ENCODE measurements around the gene REPS1.
A peak's percentile ranks its signal among the peaks of the same experiment; 100 is the strongest.

Gene REPS1

GRCh38 chr6:138926579-138926978, 61.5 kb downstream of the REPS1 start:
- DNase-seq: no peak

- no peak for DNase-seq
Observed at GRCh38 chr6:138925806-138926205, 62.2 kb downstream of the REPS1 start.

- no peak for DNase-seq
Observed at GRCh38 chr6:138923561-138923960, 64.5 kb downstream of the REPS1 start.

GRCh38 chr6:138920906-138921305, 67.1 kb downstream of the REPS1 start:
- DNase-seq: no peak

- no peak for DNase-seq
Observed at GRCh38 chr6:138914701-138915100, 73.4 kb downstream of the REPS1 start.

- DNase-seq: no peak
Observed at GRCh38 chr6:138912308-138912707, 75.7 kb downstream of the REPS1 start.

- DNase-seq: no peak
Observed at GRCh38 chr6:138909975-138910374, 78.1 kb downstream of the REPS1 start.

GRCh38 chr6:138909511-138909910, 78.5 kb downstream of the REPS1 start:
- no peak for DNase-seq

- DNase-seq: no peak
Observed at GRCh38 chr6:138907167-138907566, 80.9 kb downstream of the REPS1 start.

- DNase-seq: no peak
Observed at GRCh38 chr6:138897031-138897430, 91.0 kb downstream of the REPS1 start.

GRCh38 chr6:138896104-138896756, 91.8 kb downstream of the REPS1 start:
- DNase-seq: no peak

- DNase-seq: no peak
Observed at GRCh38 chr6:138891255-138891986, 96.6 kb downstream of the REPS1 start.

- no peak for DNase-seq
Observed at GRCh38 chr6:138885156-138885819, 102.8 kb downstream of the REPS1 start.

- DNase-seq: no peak
Observed at GRCh38 chr6:138882369-138883017, 105.6 kb downstream of the REPS1 start.

GRCh38 chr6:138873191-138873590, 114.9 kb downstream of the REPS1 start:
- no peak for DNase-seq

GRCh38 chr6:138869398-138869797, 118.7 kb downstream of the REPS1 start:
- peak in 1 of 51 donors; percentile 6 for DNase-seq

GRCh38 chr6:138868181-138868580, 119.9 kb downstream of the REPS1 start:
- DNase-seq: no peak

GRCh38 chr6:138865480-138866109, 122.5 kb downstream of the REPS1 start:
- no peak for DNase-seq

- no peak for DNase-seq
Observed at GRCh38 chr6:138864343-138864890, 123.6 kb downstream of the REPS1 start.

GRCh38 chr6:138863321-138863720, 124.7 kb downstream of the REPS1 start:
- DNase-seq: no peak

GRCh38 chr6:138862456-138862855, 125.6 kb downstream of the REPS1 start:
- DNase-seq: no peak

Data from hypothalamus (tissue), 51 donors.